ENCODE measurements around the gene VWA8.

The VWA8 gene

DNA sequence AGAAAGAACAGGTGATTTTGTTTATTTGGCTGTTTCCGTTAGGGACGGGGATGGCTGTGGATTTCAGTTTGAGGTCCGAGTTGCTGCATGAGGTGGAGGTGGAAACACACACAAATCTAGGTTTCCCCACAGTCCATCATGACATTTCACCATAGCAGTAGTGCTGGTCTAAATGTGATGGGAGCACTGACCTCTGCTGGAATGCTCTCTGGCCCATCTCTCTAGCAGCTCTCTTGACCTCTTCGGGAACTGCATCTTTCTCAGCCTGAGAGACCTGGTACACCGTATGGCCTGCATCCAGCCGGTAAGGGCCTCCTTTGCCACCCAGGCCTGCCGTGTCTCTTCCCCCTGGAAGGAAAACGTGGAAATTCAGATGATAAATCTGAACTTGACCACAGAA is 349.5 kb downstream of the VWA8 start:
- 92% methylated on average over 3 of the region's 8 CpGs for WGBS (ENCODE audit: insufficient coverage)
- POLR2A ChIA-PET = no interaction called here
- Histone ChIP-seq H3K27me3 (replicated peaks in 2 of 5; ENCODE audit: control insufficient read depth in 4 of 5, insufficient read depth in 5 of 5, low read length in 4 of 5) (no peaks in the 10 kb centered on the region), H3K9me3 (ENCODE audit: control extremely low read depth in 1 of 5, control insufficient read depth in 4 of 5, insufficient read depth in 2 of 5, low read depth in 1 of 5, low read length in 4 of 5) (no peaks in the 10 kb centered on the region), H3K27ac (ENCODE audit: insufficient read depth in 1 of 2, low read depth in 1 of 2, low read length in 2 of 2, poor library complexity in 1 of 2, severe bottlenecking in 2 of 2) (no peak overlapping the region), H3K36me3 (ENCODE audit: control insufficient read depth in 4 of 4, insufficient read depth in 4 of 4, low read length in 3 of 4) (peaks cover 4 to 35% (median 15%) of the 10 kb centered on the region in 4 experiments), H3K4me3 (ENCODE audit: control insufficient read depth in 1 of 7, extremely low read depth in 1 of 7, insufficient read depth in 4 of 7, low read depth in 2 of 7, low read length in 6 of 7) (no peak overlapping the region), H3K4me1 (ENCODE audit: control extremely low read depth in 1 of 4, control insufficient read depth in 4 of 4, insufficient read depth in 4 of 4, low read length in 3 of 4) (no peaks in the 10 kb centered on the region)
- no peak for DNase-seq
- CTCF ChIA-PET = interaction anchor here (0.6 to 0.9 kb wide), 2 partner anchors 106 to 1201 kb away, joined by 3 to 5 read pairs; no protein-coding TSS in a partner anchor

DNA sequence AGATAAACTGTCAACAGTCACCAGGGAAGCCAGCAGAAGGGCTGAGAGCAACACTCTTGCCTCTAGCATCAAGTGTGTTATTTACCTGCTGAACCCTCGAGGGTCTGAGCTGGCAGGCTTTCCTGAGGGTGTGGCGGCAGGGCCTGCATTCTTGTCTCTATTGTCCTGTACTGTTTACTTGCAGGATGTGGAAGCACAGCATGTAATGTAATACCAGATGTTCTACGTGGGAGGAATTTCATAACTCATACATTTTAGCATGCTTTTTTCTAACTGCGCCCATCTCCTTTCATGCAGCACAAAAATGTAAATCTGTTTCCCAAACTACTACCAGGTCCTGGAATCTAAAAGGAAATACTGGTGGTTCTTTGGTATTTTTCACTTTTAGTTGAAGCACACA is 350.5 kb downstream of the VWA8 start:
- CTCF ChIA-PET = interaction anchor here (0.9 kb wide), 1 partner anchor 105 kb away, joined by 5 read pairs; no protein-coding TSS in a partner anchor
- POLR2A ChIA-PET = no interaction called here
- Histone ChIP-seq H3K27me3 (replicated peaks in 2 of 5; ENCODE audit: control insufficient read depth in 4 of 5, insufficient read depth in 5 of 5, low read length in 4 of 5) (no peaks in the 10 kb centered on the region), H3K4me1 (ENCODE audit: control extremely low read depth in 1 of 4, control insufficient read depth in 4 of 4, insufficient read depth in 4 of 4, low read length in 3 of 4) (no peaks in the 10 kb centered on the region), H3K4me3 (ENCODE audit: control insufficient read depth in 1 of 7, extremely low read depth in 1 of 7, insufficient read depth in 4 of 7, low read depth in 2 of 7, low read length in 6 of 7) (no peak overlapping the region), H3K27ac (ENCODE audit: insufficient read depth in 1 of 2, low read depth in 1 of 2, low read length in 2 of 2, poor library complexity in 1 of 2, severe bottlenecking in 2 of 2) (no peak overlapping the region), H3K9me3 (ENCODE audit: control extremely low read depth in 1 of 5, control insufficient read depth in 4 of 5, insufficient read depth in 2 of 5, low read depth in 1 of 5, low read length in 4 of 5) (no peaks in the 10 kb centered on the region), H3K36me3 (ENCODE audit: control insufficient read depth in 4 of 4, insufficient read depth in 4 of 4, low read length in 3 of 4) (peaks cover 4 to 35% (median 15%) of the 10 kb centered on the region in 4 experiments)
- 100% methylated on average over 2 of the region's 4 CpGs for WGBS (ENCODE audit: insufficient coverage)
- DNase-seq = no peak

DNA sequence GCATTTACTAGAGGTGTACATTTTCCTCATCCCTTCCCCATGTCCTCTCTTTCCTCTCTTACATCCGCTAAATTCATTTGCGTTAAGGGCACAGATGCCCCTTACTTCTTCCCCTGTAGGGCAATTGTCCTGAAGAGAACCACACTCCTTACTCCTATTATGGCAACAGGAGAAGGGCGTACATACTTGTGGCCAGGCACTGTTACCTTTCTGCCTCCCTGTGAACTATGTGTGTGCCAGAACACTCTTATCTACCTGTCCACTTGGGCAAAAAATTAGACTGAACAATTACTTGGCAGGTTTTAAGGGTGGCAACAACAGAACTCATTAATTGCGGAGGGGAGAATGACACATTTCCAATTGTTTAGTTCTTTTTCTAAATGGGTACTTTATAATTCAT is 351.1 kb downstream of the VWA8 start:
- H3K27ac ChIP-seq (ENCODE audit: insufficient read depth in 1 of 2, low read depth in 1 of 2, low read length in 2 of 2, poor library complexity in 1 of 2, severe bottlenecking in 2 of 2) = no peak overlapping the region
- H3K9me3 ChIP-seq (ENCODE audit: control extremely low read depth in 1 of 5, control insufficient read depth in 4 of 5, insufficient read depth in 2 of 5, low read depth in 1 of 5, low read length in 4 of 5) = no peaks in the 10 kb centered on the region
- peaks cover 4 to 36% (median 15%) of the 10 kb centered on the region in 4 experiments for H3K36me3 ChIP-seq (ENCODE audit: control insufficient read depth in 4 of 4, insufficient read depth in 4 of 4, low read length in 3 of 4)
- H3K27me3 ChIP-seq (replicated peaks in 2 of 5; ENCODE audit: control insufficient read depth in 4 of 5, insufficient read depth in 5 of 5, low read length in 4 of 5) = no peaks in the 10 kb centered on the region
- ChIA-PET CTCF (no interaction called here), POLR2A (no interaction called here)
- 100% methylated on average over 2 of the region's 4 CpGs for WGBS (ENCODE audit: insufficient coverage)
- H3K4me1 ChIP-seq (ENCODE audit: control extremely low read depth in 1 of 4, control insufficient read depth in 4 of 4, insufficient read depth in 4 of 4, low read length in 3 of 4) = no peaks in the 10 kb centered on the region
- DNase-seq = no peak
- H3K4me3 ChIP-seq (ENCODE audit: control insufficient read depth in 1 of 7, extremely low read depth in 1 of 7, insufficient read depth in 4 of 7, low read depth in 2 of 7, low read length in 6 of 7) = no peak overlapping the region

DNA sequence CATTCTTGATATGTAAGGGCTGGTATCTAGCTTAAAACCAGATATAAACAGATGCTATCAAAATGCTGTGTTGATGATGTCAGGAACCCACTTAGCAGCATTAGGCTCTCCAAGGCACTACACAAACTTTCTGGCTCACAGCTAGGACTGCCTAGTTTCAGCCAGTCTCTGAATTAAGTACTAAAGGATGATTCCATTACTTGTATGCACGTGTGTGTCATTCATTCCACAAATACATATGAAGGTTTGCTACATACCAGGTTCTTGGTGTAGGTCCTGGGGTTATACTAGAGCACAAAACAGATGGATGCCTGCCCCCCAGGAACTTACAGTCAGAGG is 352.1 kb downstream of the VWA8 start:
- no CpG with 5 or more reads among the region's 1 CpG for WGBS (ENCODE audit: insufficient coverage)
- no peaks in the 10 kb centered on the region for H3K4me1 ChIP-seq (ENCODE audit: control extremely low read depth in 1 of 4, control insufficient read depth in 4 of 4, insufficient read depth in 4 of 4, low read length in 3 of 4)
- no peak for DNase-seq
- POLR2A ChIA-PET = no interaction called here
- H3K27me3 ChIP-seq (replicated peaks in 2 of 5; ENCODE audit: control insufficient read depth in 4 of 5, insufficient read depth in 5 of 5, low read length in 4 of 5) = no peaks in the 10 kb centered on the region
- peaks cover 3 to 28% (median 8%) of the 10 kb centered on the region in 4 experiments for H3K36me3 ChIP-seq (ENCODE audit: control insufficient read depth in 4 of 4, insufficient read depth in 4 of 4, low read length in 3 of 4)
- CTCF ChIA-PET = no interaction called here
- no peaks in the 10 kb centered on the region for H3K9me3 ChIP-seq (ENCODE audit: control extremely low read depth in 1 of 5, control insufficient read depth in 4 of 5, insufficient read depth in 2 of 5, low read depth in 1 of 5, low read length in 4 of 5)
- H3K27ac ChIP-seq (ENCODE audit: insufficient read depth in 1 of 2, low read depth in 1 of 2, low read length in 2 of 2, poor library complexity in 1 of 2, severe bottlenecking in 2 of 2) = no peak overlapping the region
- H3K4me3 ChIP-seq (ENCODE audit: control insufficient read depth in 1 of 7, extremely low read depth in 1 of 7, insufficient read depth in 4 of 7, low read depth in 2 of 7, low read length in 6 of 7) = no peak overlapping the region

DNA sequence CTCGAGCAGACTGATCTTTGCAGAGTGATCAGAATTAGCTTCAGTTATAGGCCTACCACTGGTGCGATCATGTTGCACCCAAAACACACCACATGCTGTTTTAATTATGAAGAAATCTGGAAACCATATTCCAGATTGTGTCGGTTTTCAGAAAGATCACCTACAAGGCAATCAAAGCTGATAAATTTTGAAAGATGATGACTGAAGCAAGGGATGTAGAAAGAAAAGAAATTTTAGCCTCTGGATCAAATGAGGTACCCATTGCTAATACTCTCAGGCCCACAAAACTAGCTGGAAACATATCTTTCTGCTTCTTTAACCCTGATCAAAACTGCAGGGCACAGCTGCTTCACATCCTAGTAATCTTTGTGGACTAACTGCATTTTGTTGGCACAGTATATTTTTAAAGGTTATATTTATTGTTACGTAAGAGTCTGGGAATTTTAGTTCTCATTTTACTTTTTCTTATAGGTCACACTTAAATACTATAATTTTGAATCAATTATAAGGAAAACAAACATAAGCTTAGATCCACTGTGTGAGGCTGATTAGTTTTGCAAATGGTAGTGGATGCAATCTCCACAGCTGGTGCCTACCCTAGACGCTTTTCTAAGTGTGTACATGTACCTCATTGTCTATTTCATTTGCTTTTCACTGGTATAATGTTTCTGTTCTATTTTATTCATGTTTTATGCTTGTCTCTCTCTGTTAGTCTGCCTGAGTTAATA is 352.6 kb downstream of the VWA8 start:
- H3K27ac ChIP-seq (ENCODE audit: insufficient read depth in 1 of 2, low read depth in 1 of 2, low read length in 2 of 2, poor library complexity in 1 of 2, severe bottlenecking in 2 of 2) = no peak overlapping the region
- H3K9me3 ChIP-seq (ENCODE audit: control extremely low read depth in 1 of 5, control insufficient read depth in 4 of 5, insufficient read depth in 2 of 5, low read depth in 1 of 5, low read length in 4 of 5) = no peaks in the 10 kb centered on the region
- no peaks in the 10 kb centered on the region for H3K4me1 ChIP-seq (ENCODE audit: control extremely low read depth in 1 of 4, control insufficient read depth in 4 of 4, insufficient read depth in 4 of 4, low read length in 3 of 4)
- H3K36me3 ChIP-seq (ENCODE audit: control insufficient read depth in 4 of 4, insufficient read depth in 4 of 4, low read length in 3 of 4) = peaks cover 0 to 27% (median 8%) of the 10 kb centered on the region in 4 experiments
- POLR2A ChIA-PET = no interaction called here
- H3K4me3 ChIP-seq (ENCODE audit: control insufficient read depth in 1 of 7, extremely low read depth in 1 of 7, insufficient read depth in 4 of 7, low read depth in 2 of 7, low read length in 6 of 7) = no peak overlapping the region
- no CpG with 5 or more reads among the region's 5 CpGs for WGBS (ENCODE audit: insufficient coverage)
- H3K27me3 ChIP-seq (replicated peaks in 2 of 5; ENCODE audit: control insufficient read depth in 4 of 5, insufficient read depth in 5 of 5, low read length in 4 of 5) = no peaks in the 10 kb centered on the region
- no peak for DNase-seq
- CTCF ChIA-PET = no interaction called here

DNA sequence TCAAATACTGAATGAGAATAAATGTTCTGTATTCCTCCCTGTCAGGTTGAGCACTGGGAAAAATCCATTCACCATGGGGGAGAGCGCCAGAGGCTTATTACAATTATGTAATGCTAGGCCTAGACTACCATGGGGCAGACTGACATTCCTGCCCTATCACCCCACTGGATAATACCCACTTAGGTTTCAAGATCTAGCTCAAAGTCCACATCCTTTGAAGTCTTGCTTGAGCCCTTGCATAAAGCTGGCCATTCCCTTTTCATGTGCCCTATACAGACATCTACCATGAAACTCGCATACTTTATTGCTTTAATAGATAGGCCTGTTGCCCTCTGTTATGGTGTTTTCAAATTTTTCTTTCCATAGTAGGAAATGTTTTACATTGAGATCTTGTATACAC is 354.3 kb downstream of the VWA8 start:
- no peak overlapping the region for H3K4me3 ChIP-seq (ENCODE audit: control insufficient read depth in 1 of 7, extremely low read depth in 1 of 7, insufficient read depth in 4 of 7, low read depth in 2 of 7, low read length in 6 of 7)

DNA sequence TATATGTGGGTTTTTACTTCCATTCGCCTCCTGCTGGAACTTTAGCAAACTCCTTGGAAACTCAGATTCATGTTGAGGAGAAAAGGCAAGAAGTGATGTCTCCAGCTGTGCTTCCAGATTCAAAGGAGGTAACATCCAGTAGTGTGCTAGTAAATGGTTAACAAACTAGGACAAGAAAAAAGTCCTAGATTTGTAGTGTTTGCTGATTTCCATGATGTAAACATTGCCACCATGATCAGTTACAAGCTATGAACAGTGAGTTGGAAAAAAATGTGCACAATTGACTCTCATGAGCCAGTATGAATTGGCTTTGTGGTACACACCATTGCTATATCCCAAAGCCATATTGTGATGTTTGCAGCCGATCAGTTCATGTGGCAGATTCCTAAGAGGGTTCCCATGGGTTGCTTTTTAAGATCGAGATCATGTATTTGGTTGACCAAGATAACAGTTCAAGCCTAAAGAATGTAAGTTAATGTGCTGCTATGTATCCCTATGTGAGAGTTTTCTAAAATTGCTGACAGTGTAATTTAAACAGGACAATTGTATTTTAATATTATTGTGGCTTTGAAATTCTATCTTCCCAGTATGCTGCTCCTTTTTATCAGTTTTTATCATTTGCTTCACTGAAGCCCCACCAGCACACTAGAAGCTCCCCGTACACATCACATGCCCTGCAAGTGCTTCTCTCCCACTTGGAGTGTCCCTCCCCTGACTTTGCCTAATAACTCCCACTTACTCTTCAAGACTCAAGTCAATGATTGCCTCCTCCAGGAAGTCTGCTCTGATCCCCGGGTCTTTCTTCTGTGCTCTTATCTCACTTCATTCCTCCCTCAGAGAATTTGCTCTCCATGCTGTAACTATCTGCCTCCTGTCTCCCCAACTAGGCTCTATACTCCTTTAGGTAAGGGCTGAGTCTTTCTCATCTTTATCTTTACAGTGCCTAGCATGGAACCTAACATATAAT is 355.3 kb downstream of the VWA8 start:
- Histone ChIP-seq H3K27me3 (replicated peaks in 2 of 5; ENCODE audit: control insufficient read depth in 4 of 5, insufficient read depth in 5 of 5, low read length in 4 of 5) (no peaks in the 10 kb centered on the region), H3K36me3 (ENCODE audit: control insufficient read depth in 4 of 4, insufficient read depth in 4 of 4, low read length in 3 of 4) (peaks cover 0 to 20% (median 5%) of the 10 kb centered on the region in 4 experiments), H3K27ac (ENCODE audit: insufficient read depth in 1 of 2, low read depth in 1 of 2, low read length in 2 of 2, poor library complexity in 1 of 2, severe bottlenecking in 2 of 2) (no peak overlapping the region), H3K4me1 (ENCODE audit: control extremely low read depth in 1 of 4, control insufficient read depth in 4 of 4, insufficient read depth in 4 of 4, low read length in 3 of 4) (no peaks in the 10 kb centered on the region), H3K9me3 (ENCODE audit: control extremely low read depth in 1 of 5, control insufficient read depth in 4 of 5, insufficient read depth in 2 of 5, low read depth in 1 of 5, low read length in 4 of 5) (no peaks in the 10 kb centered on the region), H3K4me3 (ENCODE audit: control insufficient read depth in 1 of 7, extremely low read depth in 1 of 7, insufficient read depth in 4 of 7, low read depth in 2 of 7, low read length in 6 of 7) (no peak overlapping the region)
- ChIA-PET POLR2A (no interaction called here), CTCF (interaction anchor here (1.0 kb wide), 1 partner anchor 192 kb away, joined by 3 read pairs; no protein-coding TSS in a partner anchor)
- WGBS (ENCODE audit: insufficient coverage) = 95% methylated on average over 5 of the region's 5 CpGs
- DNase-seq = no peak

More for the DNA sequence above, 354.3 kb downstream of the VWA8 start:
- CTCF ChIA-PET = no interaction called here
- no peak for DNase-seq
- Histone ChIP-seq H3K9me3 (ENCODE audit: control extremely low read depth in 1 of 5, control insufficient read depth in 4 of 5, insufficient read depth in 2 of 5, low read depth in 1 of 5, low read length in 4 of 5) (no peaks in the 10 kb centered on the region), H3K4me1 (ENCODE audit: control extremely low read depth in 1 of 4, control insufficient read depth in 4 of 4, insufficient read depth in 4 of 4, low read length in 3 of 4) (no peaks in the 10 kb centered on the region), H3K36me3 (ENCODE audit: control insufficient read depth in 4 of 4, insufficient read depth in 4 of 4, low read length in 3 of 4) (peaks cover 0 to 26% (median 8%) of the 10 kb centered on the region in 4 experiments), H3K27me3 (replicated peaks in 2 of 5; ENCODE audit: control insufficient read depth in 4 of 5, insufficient read depth in 5 of 5, low read length in 4 of 5) (no peaks in the 10 kb centered on the region), H3K27ac (ENCODE audit: insufficient read depth in 1 of 2, low read depth in 1 of 2, low read length in 2 of 2, poor library complexity in 1 of 2, severe bottlenecking in 2 of 2) (no peak overlapping the region)
- WGBS (ENCODE audit: insufficient coverage) = 100% methylated on average over 1 of the region's 2 CpGs
- POLR2A ChIA-PET = no interaction called here

Data from common myeloid progenitor, CD34-positive (primary cell).